Hepatocyte (in vitro differentiated cells): Measurements from ENCODE around the gene UGT1A1. TPM values are rescaled to one million over a fixed set of nuclear protein-coding genes. Genes with fewer than 3 reads are reported as not detected.
"Not testable (repeated sequence)": the region's sequence is repeated elsewhere in the genome, so short reads cannot be mapped to it uniquely, and the experiment has no call there.

ENCODE experiments used
- DNase-seq: peaks from one replicate; pipeline ENCODE4 v3.0.0-alpha.2; 2016; ENCODE audit warnings: low spot score
- H2AFZ ChIP-seq: fragments of 200-600 bp; sonication (generic); 2 replicates; pipeline ENCODE4 v1.6.0; 2016; ENCODE audit warnings: antibody characterized with exemption, mild to moderate bottlenecking
- H3K27ac ChIP-seq: fragments of 200-600 bp; sonication (generic); 2 replicates; pipeline ENCODE4 v1.5.1; 2016; ENCODE audit warnings: mild to moderate bottlenecking
- H3K27me3 ChIP-seq: fragments of 200-600 bp; sonication (generic); 2 replicates; pipeline ENCODE4 v1.6.1; 2016
- H3K36me3 ChIP-seq: fragments of 200-600 bp; sonication (generic); replicated peaks from 2 replicates; pipeline ENCODE4 v1.5.1; 2016; ENCODE audit warnings: low read depth; ENCODE audit not compliant: insufficient read depth
- H3K4me1 ChIP-seq: fragments of 200-600 bp; sonication (generic); 2 replicates; pipeline ENCODE4 v1.5.1; 2016; ENCODE audit warnings: mild to moderate bottlenecking, moderate library complexity; ENCODE audit not compliant: insufficient read depth
- H3K4me2 ChIP-seq: fragments of 200-600 bp; sonication (generic); 2 replicates; pipeline ENCODE4 v1.6.0; 2016
- H3K4me3 ChIP-seq: fragments of 200-600 bp; sonication (generic); 2 replicates; pipeline ENCODE4 v1.5.1; 2016; ENCODE audit warnings: mild to moderate bottlenecking
- H3K79me2 ChIP-seq: fragments of 200-600 bp; sonication (generic); 2 replicates; pipeline ENCODE4 v1.6.0; 2017; ENCODE audit warnings: mild to moderate bottlenecking
- H3K9me2 ChIP-seq: fragments of 200-600 bp; sonication (generic); replicated peaks from 2 replicates; pipeline ENCODE4 v1.6.0; 2017; ENCODE audit warnings: mild to moderate bottlenecking; ENCODE audit not compliant: insufficient read depth
- H3K9me3 ChIP-seq: fragments of 200-600 bp; sonication (generic); 2 replicates; pipeline ENCODE4 v1.5.1; 2016; ENCODE audit warnings: low read depth, mild to moderate bottlenecking
- H4K20me1 ChIP-seq: fragments of 200-600 bp; sonication (generic); 2 replicates; pipeline ENCODE4 v1.6.0; 2016; ENCODE audit warnings: mild to moderate bottlenecking; ENCODE audit not compliant: insufficient read depth, poor library complexity, severe bottlenecking
- EZH2 ChIP-seq: fragments of 200-600 bp; sonication (generic); IDR thresholded peaks from 2 replicates; pipeline ENCODE4 v1.6.1; 2016; ENCODE audit warnings: antibody characterized with exemption, mild to moderate bottlenecking, borderline replicate concordance
- EZH2phosphoT487 ChIP-seq: fragments of 200-600 bp; sonication (generic); IDR thresholded peaks from one replicate; pipeline ENCODE4 v1.6.1; 2018; ENCODE audit warnings: antibody characterized with exemption, mild to moderate bottlenecking, low read depth, moderate library complexity; ENCODE audit not compliant: unreplicated experiment, severe bottlenecking
- WGBS: methylation state at CpG from one replicate; pipeline ENCODE4 v1.1.6; 2016; ENCODE audit warnings: low lambda C conversion rate; ENCODE audit errors: missing lambda C conversion rate; 5-methylcytosine and 5-hydroxymethylcytosine counted together
- polyA plus RNA-seq: library from polyadenylated mRNA; unstranded; fragments of >200 nt; fragmentation: Nextera tagmentation; extraction: Ambion mirVana; gene quantifications from 2 replicates; pipeline ENCODE4 v1.2.1, GENCODE V29; 2016
- total RNA-seq: library from RNA; depleted of rRNA; stranded (reverse); fragments of >200 nt; gene quantifications from 2 replicates; pipeline ENCODE4 v1.2.3, GENCODE V29; 2014
- TF ChIP-seq, protein P1 (sequence below): fragments of 200-600 bp; sonication (generic); IDR thresholded peaks from 2 replicates; pipeline ENCODE4 v1.5.1; 2016; ENCODE audit warnings: antibody characterized with exemption, mild to moderate bottlenecking; ENCODE audit not compliant: poor library complexity

Gene UGT1A1
- total and polyA plus RNA-seq, 2 experiments from 2014 or later: 0.53 to 0.91 TPM

GRCh38 chr2:233740870-233741269 lies 19.2 kb upstream of the UGT1A1 start:
- Histone ChIP-seq H3K9me3 (no peaks in the 10 kb centered on the region), H3K36me3 (no peaks in the 10 kb centered on the region), H3K4me3 (no peak overlapping the region), H3K4me2 (no peak overlapping the region), H2AFZ (no peak overlapping the region), H4K20me1 (no peaks in the 10 kb centered on the region), H3K79me2 (no peaks in the 10 kb centered on the region), H3K4me1 (peaks cover 5% of the 10 kb centered on the region), H3K27ac (no peak overlapping the region), H3K9me2 (no peaks in the 10 kb centered on the region), H3K27me3 (no peaks in the 10 kb centered on the region)
- no peak for DNase-seq
- 63% methylated on average over 2 of the region's 2 CpGs for WGBS
- TF ChIP-seq, protein P1, sequence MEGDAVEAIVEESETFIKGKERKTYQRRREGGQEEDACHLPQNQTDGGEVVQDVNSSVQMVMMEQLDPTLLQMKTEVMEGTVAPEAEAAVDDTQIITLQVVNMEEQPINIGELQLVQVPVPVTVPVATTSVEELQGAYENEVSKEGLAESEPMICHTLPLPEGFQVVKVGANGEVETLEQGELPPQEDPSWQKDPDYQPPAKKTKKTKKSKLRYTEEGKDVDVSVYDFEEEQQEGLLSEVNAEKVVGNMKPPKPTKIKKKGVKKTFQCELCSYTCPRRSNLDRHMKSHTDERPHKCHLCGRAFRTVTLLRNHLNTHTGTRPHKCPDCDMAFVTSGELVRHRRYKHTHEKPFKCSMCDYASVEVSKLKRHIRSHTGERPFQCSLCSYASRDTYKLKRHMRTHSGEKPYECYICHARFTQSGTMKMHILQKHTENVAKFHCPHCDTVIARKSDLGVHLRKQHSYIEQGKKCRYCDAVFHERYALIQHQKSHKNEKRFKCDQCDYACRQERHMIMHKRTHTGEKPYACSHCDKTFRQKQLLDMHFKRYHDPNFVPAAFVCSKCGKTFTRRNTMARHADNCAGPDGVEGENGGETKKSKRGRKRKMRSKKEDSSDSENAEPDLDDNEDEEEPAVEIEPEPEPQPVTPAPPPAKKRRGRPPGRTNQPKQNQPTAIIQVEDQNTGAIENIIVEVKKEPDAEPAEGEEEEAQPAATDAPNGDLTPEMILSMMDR: no peak
- TF ChIP-seq EZH2phosphoT487 (no peak), EZH2 (no peak)

DNA sequence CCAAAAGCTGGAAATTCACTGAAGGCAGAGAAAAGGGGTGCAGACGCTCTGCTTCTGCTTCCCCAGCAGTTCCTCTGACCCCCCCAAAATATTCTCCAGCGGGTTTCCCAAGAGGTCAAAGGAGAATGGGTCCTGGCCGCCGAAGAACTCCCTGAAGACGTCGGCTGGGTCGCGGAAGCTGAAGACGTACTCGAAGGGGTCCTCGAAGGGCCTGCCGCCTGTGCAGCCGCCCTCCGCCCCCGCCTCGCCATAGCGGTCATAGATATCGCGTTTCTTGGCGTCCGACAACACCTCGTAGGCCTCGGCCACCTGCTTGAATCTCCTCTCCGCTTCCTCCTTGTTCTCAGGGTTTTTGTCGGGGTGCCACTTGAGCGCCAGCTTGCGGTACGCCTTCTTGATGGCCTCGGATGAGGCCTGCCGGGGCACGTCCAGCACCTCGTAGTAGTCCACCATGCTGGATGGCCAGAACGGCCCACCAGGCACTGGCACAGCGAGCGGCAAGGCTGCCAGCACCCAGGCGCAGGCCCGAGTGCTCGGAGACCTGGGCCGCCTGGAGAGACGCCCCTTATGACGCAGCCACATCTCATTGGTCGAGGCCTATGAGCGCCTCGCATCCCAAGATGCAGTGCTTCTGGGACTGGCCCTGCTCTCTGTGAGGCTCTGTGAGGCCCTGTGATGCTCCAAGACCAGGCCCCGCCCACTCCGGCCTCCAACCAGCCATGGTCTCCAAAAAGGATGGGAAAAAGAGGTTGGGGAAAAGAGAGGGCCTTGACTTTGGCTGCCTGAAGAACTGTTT lies 16.4 kb upstream of the UGT1A1 start:
- 97% methylated on average over 46 of the region's 46 CpGs for WGBS
- DNase-seq: no peak
- no peak overlapping the region for H2AFZ ChIP-seq

GRCh38 chr2:233745073-233745755 lies 14.9 kb upstream of the UGT1A1 start:
- Histone ChIP-seq H2AFZ (no peak overlapping the region), H3K4me3 (no peak overlapping the region), H4K20me1 (no peaks in the 10 kb centered on the region), H3K27me3 (no peaks in the 10 kb centered on the region), H3K4me1 (peaks cover 10% of the 10 kb centered on the region), H3K79me2 (no peaks in the 10 kb centered on the region), H3K9me3 (no peaks in the 10 kb centered on the region), H3K36me3 (no peaks in the 10 kb centered on the region), H3K9me2 (no peaks in the 10 kb centered on the region), H3K27ac (peak overlapping the region; percentile 60), H3K4me2 (no peak overlapping the region)
- WGBS: 66% methylated on average over 5 of the region's 5 CpGs
- peak; percentile 49 for DNase-seq
- TF ChIP-seq, protein P1: no peak
- TF ChIP-seq EZH2 (no peak), EZH2phosphoT487 (no peak)

More for the DNA sequence above, 16.4 kb upstream of the UGT1A1 start:
- Histone ChIP-seq H3K79me2 (no peaks in the 10 kb centered on the region), H3K27ac (no peak overlapping the region), H3K27me3 (no peaks in the 10 kb centered on the region), H3K4me3 (no peak overlapping the region), H3K36me3 (no peaks in the 10 kb centered on the region), H3K4me2 (no peak overlapping the region), H3K9me3 (no peaks in the 10 kb centered on the region), H3K9me2 (no peaks in the 10 kb centered on the region), H3K4me1 (peaks cover 10% of the 10 kb centered on the region), H4K20me1 (no peaks in the 10 kb centered on the region)
- TF ChIP-seq EZH2phosphoT487 (no peak), EZH2 (no peak)
- TF ChIP-seq, protein P1: no peak

GRCh38 chr2:233745838-233746237 lies 14.2 kb upstream of the UGT1A1 start:
- not testable (repeated sequence) for H4K20me1 ChIP-seq, H3K36me3 ChIP-seq, DNase-seq, H3K4me3 ChIP-seq, H3K79me2 ChIP-seq, H2AFZ ChIP-seq, H3K9me3 ChIP-seq, H3K9me2 ChIP-seq, H3K27me3 ChIP-seq, H3K4me1 ChIP-seq
- H3K27ac ChIP-seq: peak overlapping the region; percentile 60
- WGBS: 57% methylated on average over 2 of the region's 2 CpGs
- H3K4me2 ChIP-seq: peak overlapping the region; percentile 16
